T-helper 1 cell treated with Interleukin-12 subunit alpha and Interleukin-12 subunit beta and Interleukin-4 antibody, amounts not matched to agents 30 ng/mL and 1 ng/mL, for 36 hours (primary cell): ENCODE data around the gene GGT5. TPM values are rescaled to one million over a fixed set of nuclear protein-coding genes. Genes with fewer than 3 reads are reported as not detected.
"Not testable (repeated sequence)": the region's sequence is repeated elsewhere in the genome, so short reads cannot be mapped to it uniquely, and the experiment has no call there.

Source experiments
- intact Hi-C: fragments of 100-400 bp; cut with micrococcal nuclease; formaldehyde crosslinking; loops from one replicate; pipeline ENCODE4 v1.15.1; 2024
- total RNA-seq: library from RNA; stranded (reverse); gene quantifications from 2 replicates; pipeline ENCODE4 v1.2.3, GENCODE V29; 2022

Gene GGT5
- total RNA-seq, 1 donor from 2014 or later = 0.32 TPM

DNA sequence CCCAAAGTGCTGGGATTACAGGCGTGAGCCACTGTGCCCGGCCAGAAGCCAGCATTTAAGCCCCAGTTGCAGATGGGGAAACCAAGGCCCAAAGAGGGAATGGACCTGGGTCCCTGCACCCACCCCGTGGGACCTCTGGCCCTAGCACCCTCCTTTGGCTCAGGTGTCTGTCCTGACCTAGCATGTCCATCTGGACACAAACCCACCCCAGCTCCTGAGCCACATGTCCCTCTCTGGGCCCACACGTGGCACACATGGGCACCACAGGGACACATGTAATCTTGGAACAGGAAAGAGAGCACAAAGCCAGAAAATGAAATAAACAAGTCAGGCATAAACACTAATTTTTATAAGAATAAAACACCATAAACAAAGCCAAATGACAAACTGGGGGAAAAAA, 9.6 kb downstream of the GGT5 start:
- intact Hi-C loops = no loop called here

DNA sequence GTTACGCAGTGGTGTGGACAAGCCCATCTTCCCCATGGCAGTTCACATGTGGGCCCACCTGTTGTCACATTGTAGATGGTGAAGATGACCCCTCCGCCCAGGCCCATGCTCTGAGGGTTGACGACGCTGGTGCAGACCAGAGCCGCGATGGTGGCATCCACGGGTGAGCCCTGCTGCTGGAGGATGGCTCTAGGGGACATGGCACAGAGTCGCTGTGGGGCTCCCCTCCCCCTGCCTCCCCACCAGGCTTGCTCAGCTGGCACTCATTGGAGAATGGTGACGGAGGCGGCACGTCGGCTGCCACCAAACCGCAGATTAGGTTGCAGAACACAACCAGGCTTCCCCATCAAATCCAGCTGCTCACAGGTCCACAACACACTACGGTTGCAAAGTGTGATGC, 11.1 kb downstream of the GGT5 start:
- intact Hi-C loops = no loop called here

DNA sequence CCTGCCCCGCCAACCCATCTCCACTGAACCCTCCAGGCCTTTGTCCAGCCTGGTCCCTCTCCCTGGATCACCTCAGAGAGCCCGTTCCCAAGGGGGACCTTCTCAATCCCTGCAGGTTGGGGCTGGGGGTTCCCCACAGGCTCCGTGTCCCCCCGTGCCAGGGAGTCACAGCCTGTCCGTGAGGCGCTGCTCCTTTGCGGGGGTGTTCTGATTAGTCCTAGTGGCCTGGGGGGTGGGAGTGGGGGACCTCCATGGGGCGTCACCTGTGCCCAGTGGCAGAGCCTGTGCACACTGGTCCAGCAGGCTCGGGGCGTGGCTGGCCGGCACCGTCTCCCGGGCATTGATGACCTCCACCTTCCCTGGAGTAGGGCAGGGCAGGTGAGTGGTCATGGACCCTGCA, 11.6 kb downstream of the GGT5 start:
- intact Hi-C loops = no loop called here

DNA sequence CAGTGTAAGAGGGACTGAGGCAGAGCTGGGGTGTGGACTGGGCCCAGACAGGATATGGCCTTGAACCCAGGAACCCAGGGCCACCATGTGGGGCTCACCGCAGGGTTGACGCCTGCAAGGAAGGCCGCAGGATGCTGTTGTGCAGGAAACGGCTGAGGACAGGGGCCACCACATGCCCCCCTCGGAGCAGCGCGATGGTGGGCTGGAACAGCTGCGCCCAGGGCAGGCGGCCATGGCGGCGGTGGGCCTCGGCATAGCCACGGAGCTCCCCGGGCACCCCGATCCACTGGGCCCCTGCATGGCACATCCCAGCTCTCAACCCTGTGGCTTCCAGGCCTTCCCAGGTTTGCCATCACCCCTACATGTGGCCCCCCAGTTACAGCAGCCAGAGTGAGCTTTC, 12.2 kb downstream of the GGT5 start:
- intact Hi-C loops = no loop called here

DNA sequence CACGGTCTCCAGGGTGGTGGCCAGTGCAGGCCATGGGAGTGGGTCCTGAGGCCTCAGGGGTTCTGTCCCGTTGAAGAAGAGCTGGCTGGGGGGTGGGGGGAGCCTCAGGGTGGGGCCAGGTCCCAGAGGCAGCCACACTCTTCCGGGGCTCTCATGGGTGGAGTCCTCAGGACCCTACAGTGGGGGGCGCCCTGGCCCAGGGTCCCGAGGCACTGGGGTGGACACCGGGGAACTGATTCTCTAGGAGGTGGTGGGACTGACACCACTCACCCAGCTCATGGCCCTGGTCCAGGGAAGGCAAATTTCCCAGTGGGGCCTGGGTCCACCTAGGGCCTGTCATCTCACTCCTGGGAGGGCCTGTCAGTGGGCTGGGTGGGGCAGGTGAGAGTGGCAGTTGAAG, 12.8 kb downstream of the GGT5 start:
- intact Hi-C loops = no loop called here

DNA sequence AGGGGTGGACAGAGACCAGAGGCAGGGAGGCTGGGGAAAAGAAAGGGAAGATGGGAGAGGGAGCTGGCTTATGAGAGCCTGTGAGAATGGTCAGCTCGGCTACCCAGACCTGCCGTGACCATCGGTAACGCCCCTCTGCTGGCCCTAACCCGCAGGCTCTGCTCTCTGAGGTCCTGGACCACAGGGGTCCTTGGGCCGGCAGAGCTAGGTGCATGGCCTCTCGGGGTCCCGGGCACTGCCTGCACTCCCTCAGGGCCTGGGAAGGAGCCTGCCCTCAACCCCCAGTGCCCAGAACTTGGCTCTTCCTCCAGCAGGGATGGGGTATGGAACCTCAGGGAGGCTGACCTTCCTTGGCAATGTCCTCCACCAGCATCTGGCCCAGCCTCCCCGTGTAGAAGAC, 13.2 kb downstream of the GGT5 start:
- intact Hi-C loops = loop anchor here (1.0 kb wide), 1 partner anchor 42 kb away; no protein-coding TSS in a partner anchor

DNA sequence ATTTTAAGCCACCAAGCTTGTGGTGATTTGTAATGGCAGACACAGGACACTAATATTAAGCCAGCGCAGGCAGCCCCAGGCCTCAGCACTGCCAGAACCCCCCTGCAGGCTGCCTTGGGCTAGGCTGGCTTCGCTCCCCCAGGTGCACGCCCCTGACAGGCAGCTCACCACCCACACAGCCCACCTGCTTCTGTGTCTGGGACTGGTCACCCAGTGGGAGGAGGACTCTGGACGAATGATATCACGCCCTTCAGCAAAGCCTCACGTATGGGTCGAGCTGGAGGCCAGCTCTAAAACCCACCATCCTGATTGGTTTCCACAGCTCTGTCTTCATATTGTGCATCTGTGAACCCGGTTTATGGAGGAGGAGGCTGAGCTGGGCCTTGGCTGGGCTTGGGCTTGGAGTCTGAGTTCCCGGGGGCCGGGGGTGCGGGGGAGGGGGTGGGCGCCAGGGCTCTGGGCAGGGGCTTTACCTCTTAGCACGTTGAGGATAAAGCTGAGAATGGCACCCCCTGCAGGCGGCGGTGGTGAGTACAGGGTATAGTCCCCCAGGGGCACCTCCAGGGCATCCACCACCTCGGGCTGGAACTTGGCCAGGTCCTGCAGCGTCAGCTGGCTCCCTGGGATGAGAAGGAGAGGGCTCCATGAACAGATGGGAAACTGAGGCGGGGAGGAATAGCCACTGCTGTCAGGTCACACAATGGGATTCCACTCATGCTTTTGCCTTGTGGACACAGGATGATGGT, 13.8 kb downstream of the GGT5 start:
- intact Hi-C loops = loop anchor here (1.0 kb wide), 1 partner anchor 42 kb away; no protein-coding TSS in a partner anchor

DNA sequence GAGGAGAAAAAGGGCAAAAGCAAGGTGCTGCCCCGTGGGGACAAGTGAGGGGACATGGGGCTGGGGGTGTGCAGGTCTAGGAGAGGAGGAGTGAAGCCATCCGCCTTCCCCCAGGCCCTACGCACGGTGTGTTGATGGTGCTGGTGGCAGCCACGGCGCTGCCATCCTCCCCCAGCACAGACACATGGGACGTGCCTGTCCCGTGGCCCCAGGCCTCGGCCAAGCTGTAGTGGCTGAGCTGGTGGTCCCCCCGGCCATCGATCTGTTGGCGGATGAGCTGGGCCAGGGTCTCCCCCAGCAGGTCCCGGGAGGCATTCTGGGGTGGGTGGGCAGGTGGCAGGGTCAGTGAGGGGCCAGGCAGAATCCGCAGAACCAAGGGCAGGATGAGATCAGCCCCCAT, 18.9 kb downstream of the GGT5 start:
- intact Hi-C loops = no loop called here

DNA sequence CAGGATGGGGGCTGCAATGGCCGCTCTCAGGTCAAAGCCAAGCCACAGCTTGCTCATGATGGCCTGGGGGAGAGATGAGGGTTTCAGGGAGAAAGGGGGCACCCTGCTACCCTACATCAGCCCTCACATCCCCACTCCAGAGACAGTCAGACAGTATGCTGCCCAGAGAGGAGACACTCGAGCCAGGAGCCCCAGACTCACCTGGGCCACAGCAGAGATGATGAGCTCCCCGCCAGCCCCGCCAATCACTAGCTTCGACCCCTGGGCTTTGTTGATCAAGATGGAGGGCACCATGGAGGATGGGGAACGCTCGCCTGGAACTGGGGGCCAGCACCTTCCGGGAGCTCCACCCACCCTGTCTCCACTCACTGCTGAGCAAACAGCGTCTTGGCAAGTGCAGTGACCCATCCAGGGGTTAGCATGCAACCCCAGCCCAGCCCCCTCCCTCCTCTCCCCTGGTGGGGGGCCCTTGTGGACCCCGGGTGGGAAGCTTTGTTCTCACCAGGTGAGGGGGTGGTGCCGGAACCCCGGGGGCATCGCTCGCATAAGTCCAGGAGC, 19.8 kb downstream of the GGT5 start:
- intact Hi-C loops = no loop called here

DNA sequence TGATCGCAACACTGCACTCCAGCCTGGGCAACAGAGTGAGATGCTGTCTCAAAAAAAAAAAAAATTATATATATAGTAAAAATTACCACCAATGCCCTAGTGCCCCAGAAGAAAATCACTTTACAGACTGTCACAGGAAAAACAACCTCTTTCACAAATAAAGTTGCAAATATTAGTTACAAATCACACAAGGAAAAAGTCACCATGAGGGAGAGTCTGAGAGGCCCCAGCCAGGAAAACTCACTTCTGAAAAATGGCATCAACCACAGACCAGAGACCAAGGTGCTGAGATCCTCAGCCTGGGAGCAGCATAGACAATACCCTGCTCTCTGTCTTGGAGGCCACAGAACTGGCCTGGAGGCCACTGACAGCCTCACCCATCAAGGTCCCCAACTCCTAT, 20.4 kb downstream of the GGT5 start:
- intact Hi-C loops = no loop called here

DNA sequence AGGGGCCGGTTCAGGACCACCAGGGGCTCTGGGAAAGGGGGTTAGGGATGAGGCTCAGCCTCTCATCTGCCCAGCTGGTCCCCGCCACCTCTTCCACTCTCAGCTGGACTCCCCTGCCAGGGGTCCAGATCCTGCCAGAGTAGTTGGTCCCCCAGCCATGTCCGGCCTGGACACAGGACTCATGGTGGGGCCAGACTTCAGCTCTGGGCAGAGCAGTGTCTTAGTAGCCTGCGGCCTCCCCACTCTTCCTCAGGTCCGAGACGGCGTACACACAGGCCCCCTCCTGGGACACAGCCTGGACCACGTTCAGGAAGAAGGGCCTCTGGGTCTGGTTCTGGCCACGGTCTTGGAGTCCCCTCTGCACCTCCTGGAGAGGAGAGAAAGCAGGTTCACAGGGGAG, 25.1 kb downstream of the GGT5 start:
- intact Hi-C loops = no loop called here

DNA sequence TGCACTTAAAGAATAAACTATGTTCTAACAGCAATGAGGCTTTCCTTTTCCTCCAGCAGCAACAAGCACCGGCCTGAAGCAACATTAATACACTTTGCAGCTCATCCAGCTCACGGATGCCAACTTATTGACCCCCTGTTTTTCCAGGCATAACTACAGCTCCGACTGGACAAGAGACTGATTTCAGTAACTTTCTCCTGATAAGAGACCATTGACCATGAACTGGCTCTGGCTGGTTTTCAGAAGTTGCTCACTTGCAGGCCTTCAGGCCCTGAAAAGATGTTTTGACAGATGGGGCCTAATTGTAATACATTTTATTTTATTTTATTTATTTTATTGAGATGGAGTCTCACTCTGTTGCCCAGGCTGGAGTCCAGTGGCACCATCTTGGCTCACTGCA, 27.5 kb downstream of the GGT5 start:
- intact Hi-C loops = no loop called here

DNA sequence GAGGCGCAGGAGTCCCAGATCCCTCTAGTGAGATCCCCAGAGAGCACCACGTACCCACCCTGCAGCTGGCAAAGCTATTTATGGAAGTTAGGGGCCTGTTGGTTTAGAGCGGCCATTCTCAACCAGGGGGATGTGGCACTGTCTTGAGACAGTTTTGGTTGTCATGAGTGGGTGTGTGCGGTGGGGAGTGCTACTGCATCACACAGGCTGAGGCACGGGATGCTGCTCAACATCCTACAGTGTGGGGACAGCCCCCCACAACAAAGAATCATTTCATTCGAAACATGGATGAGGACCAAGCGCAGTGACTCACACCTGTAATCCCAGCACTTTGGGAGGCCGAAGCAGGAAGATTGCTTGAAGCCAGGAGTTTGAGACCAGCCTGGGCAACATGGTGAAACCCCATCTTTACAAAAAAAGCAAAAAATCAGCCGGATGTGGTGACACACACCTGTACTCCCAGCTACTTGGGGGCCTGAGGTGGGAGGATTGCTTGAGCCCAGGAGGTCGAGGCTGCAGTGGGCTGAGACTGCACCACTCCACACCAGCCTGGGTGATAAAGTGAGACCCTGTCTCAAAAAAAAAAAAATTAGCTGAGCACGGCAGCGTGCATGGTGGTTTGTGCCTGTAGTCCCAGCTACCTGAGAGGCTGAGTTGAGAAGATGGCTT, 28.2 kb downstream of the GGT5 start:
- intact Hi-C loops = no loop called here

DNA sequence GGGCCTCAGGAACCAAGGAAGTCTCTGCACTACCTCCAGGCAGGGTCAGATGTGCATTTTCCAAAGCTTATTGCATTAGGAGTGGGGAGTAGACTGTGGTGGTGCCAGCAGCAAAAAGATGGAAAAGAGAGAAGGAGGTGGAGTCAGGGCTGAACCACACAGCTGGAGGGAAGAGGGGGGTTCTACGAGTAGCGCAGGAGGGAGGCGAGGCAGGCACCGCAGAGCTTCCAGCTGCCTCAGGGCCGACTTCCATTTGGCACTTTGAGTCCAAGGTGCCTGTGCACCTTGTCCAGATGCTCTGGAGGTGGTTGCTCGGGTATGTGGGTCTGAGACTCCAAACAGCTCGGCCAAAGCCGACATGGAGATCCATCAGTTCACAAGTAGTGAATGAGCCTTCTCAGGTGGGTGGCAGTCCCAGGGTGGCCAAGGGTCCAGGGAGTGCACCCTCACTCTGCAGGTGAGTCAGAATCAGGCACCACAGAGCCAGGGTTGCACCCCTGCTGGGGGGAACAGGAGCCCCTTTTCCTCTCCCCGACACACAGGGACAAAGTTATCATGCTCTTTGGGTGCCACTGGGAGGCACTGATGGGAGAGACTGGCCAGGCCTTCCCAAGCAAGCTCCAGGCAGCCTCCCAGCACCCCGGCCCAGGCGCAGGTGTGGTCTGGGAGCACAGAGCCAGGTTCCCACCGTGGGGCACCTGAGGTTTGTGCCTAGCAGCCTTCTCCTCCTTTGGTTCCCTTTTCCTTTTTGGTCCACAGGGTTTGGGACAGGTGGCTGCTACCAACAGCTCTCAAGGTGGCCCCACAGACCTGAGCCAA, 30.2 kb downstream of the GGT5 start:
- intact Hi-C loops = no loop called here

DNA sequence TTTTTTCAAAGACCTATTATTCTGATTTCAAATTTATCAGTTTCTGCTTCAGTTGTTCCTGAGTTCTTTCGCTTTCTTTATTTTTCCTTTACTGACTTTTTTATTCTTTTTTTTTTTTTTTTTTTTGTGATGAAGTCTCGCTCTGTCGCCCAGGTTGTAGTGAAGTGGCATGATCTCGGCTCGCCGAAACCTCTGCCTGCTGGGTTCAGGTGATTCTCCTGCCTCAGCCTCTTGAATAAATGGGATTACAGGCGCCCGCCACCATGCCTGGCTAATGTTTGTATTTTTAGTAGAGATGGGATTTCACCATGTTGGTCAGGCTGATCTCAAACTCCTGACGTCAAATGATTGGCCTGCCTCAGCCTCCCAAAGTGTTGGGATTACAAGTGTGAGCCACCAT, 31.8 kb downstream of the GGT5 start:
- intact Hi-C loops = not testable (repeated sequence)

DNA sequence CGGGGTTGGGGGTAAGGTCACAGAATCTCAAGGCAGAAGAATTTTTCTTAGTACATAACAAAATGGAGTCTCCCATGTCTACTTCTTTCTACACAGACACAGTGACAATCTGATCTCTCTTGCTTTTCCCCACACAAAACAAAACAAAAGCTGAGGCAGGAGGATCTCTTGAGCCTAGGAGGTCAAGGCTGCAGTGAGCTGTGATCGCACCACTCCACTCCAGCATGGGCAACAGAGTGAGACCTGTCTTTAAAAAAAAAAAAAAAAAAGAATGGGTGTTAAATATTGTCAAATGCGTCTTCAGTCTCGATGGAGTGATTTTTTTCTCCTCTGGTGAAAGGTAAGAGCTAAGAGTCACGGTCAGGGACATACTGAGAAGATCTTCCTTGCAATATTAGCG, 33.2 kb downstream of the GGT5 start:
- intact Hi-C loops = not testable (repeated sequence)

DNA sequence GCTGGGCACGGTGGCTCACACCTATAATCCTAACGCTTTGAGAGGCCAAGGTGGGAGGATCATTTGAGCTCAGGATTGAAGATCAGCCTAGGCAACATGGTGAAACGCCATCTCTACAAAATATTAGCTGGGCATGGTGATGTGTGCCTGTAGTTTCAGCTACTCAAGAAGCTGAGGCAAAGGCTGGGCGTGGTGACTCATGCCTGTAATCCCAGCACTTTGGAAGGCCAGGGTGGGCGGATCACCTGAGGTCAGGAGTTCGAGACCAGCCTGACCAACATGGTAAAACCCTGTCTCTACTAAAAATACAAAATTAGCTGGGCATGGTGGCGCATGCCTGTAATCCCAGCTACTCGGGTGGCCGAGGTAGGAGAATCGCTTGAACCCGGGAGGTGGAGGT, 34.5 kb downstream of the GGT5 start:
- intact Hi-C loops = not testable (repeated sequence)

DNA sequence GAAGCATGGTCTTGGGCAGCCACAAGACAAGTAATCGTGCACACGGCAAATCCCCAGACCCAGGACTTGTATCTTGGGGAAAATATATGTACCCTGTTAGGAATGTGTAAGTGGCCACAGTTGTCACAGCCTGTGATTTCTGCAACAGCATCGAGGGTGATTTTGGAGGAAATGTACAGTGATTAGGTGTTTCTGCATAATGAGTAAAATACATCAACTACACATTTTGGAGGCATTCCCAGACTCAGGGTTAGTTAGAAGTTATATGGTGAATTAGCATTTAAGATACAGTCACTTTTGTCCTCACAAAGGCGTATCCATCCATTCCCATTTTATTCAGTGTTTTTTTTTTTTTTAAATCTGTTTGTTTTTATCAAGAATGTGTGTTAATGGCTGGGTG, 35.2 kb downstream of the GGT5 start:
- intact Hi-C loops = no loop called here

DNA sequence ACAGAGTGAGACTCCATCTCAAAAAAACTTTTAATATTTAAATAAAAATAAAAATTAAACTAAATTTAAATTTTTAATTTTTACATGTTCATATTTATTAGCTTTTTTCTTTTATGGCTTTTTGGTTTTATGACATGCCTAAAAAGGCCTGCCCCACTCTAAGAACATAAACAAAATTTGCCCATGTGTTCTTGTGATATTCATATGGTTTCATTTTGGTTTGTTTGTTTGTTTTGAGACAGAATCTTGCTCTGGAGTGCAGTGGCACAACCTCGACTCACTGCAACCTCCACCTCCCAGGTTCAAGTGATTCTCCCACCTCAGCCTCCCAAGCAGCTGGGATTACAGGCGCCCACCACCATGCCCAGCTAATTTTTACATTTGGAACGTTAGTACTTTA, 35.9 kb downstream of the GGT5 start:
- intact Hi-C loops = no loop called here

DNA sequence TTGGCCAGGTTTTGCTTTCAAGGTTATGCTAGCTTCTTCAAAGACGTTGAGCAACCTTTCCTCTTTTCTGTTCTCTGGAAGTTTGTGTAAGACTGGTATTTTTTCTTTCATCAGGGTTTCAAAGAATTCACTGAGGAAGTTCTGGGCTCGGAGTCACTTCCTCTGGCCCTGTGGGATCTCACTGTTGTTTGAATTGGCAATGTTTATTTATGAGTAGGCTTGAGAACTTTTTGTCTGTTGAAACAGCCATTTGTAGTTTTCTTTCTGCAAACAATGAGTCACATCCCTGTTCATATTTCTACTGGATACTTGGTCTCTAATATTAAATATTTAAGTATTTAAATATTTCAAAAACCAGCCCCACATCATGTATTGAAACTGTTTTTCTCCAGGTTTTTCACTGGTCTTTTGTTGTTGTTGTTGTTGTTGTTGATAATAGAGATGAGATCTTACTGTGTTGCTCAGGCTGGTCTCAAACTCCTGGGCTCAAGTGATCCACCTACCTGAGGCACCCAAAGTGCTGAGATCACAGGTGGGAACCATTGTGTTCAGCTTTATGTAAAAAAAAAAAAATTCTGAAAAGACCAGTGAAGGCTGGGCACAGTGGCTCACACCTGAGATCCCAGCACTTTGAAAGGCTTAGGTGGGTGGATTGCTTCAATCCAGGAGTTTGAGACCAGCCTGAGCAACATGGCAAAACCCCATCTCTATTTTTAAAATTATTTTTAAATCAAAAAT, 36.7 kb downstream of the GGT5 start:
- intact Hi-C loops = no loop called here
